RWPE2 (cell line): Measurements from ENCODE around the gene ATRN.
"Not testable (repeated sequence)": the region's sequence is repeated elsewhere in the genome, so short reads cannot be mapped to it uniquely, and the experiment has no call there.

Experiments used
- ATAC-seq: fragments of 200-7000 bp; cut with Tn5 transposase; 3 replicates; pipeline ENCODE4 v1.9.1; 2021; ENCODE audit warnings: low read depth
- DNase-seq: peaks from one replicate; pipeline ENCODE4 v3.0.0-alpha.2; 2020; ENCODE audit warnings: low spot score
- H3K27ac ChIP-seq: fragments of 450-650 bp; 2 replicates; pipeline ENCODE4 v1.5.1; 2017; ENCODE audit warnings: mild to moderate bottlenecking; ENCODE audit not compliant: poor library complexity, severe bottlenecking
- H3K27me3 ChIP-seq: fragments of 250-450 bp; sonication (Bioruptor Pico); 2 replicates; pipeline ENCODE4 v1.5.1; 2021; ENCODE audit warnings: mild to moderate bottlenecking, moderate library complexity; ENCODE audit not compliant: insufficient read depth, poor library complexity, severe bottlenecking
- H3K36me3 ChIP-seq: fragments of 250-450 bp; sonication (Bioruptor Pico); 2 replicates; pipeline ENCODE4 v1.5.1; 2020; ENCODE audit warnings: low read depth, mild to moderate bottlenecking, moderate library complexity
- H3K4me1 ChIP-seq: fragments of 250-450 bp; sonication (Bioruptor Pico); 2 replicates; pipeline ENCODE4 v1.5.1; 2021; ENCODE audit warnings: mild to moderate bottlenecking, moderate library complexity; ENCODE audit not compliant: insufficient read depth, poor library complexity, severe bottlenecking
- H3K4me3 ChIP-seq: fragments of 250-450 bp; sonication (Bioruptor Pico); 2 replicates; pipeline ENCODE4 v1.5.1; 2021; ENCODE audit warnings: mild to moderate bottlenecking, moderate library complexity; ENCODE audit not compliant: severe bottlenecking
- H3K9me3 ChIP-seq: fragments of 250-450 bp; sonication (Bioruptor Pico); 2 replicates; pipeline ENCODE4 v1.5.1; 2021; ENCODE audit warnings: mild to moderate bottlenecking, moderate library complexity; ENCODE audit not compliant: severe bottlenecking
- CTCF ChIP-seq: fragments of 450-650 bp; IDR thresholded peaks from one replicate; pipeline ENCODE4 v1.5.1; 2017; ENCODE audit warnings: mild to moderate bottlenecking, moderate library complexity; ENCODE audit not compliant: poor library complexity, severe bottlenecking

The ATRN gene

GRCh38 chr20:3510110-3510509, 39.3 kb downstream of the ATRN start:
- TF ChIP-seq CTCF = no peak
- no peak for DNase-seq

GRCh38 chr20:3512239-3512638, 41.4 kb downstream of the ATRN start:
- not testable (repeated sequence) for DNase-seq, H3K4me1 ChIP-seq, H3K4me3 ChIP-seq, H3K27me3 ChIP-seq, ATAC-seq, H3K9me3 ChIP-seq, H3K36me3 ChIP-seq, H3K27ac ChIP-seq

More at GRCh38 chr20:3510110-3510509, 39.3 kb downstream of the ATRN start:
- no peaks in the 10 kb centered on the region for H3K4me1 ChIP-seq
- no peak overlapping the region for H3K27ac ChIP-seq
- peaks cover 7% of the 10 kb centered on the region for H3K9me3 ChIP-seq
- ATAC-seq = no peak
- H3K27me3 ChIP-seq = no peaks in the 10 kb centered on the region
- no peak overlapping the region for H3K4me3 ChIP-seq
- no peaks in the 10 kb centered on the region for H3K36me3 ChIP-seq

GRCh38 chr20:3514012-3514642, 43.3 kb downstream of the ATRN start:
- Histone ChIP-seq H3K4me1 (no peaks in the 10 kb centered on the region), H3K4me3 (no peak overlapping the region), H3K27ac (no peak overlapping the region), H3K9me3 (peaks cover 7% of the 10 kb centered on the region), H3K27me3 (no peaks in the 10 kb centered on the region), H3K36me3 (no peaks in the 10 kb centered on the region)
- no peak for ATAC-seq
- no peak for TF ChIP-seq CTCF
- no peak for DNase-seq

GRCh38 chr20:3515379-3516170, 44.8 kb downstream of the ATRN start:
- H3K27me3 ChIP-seq = no peaks in the 10 kb centered on the region
- H3K27ac ChIP-seq = no peak overlapping the region
- no peaks in the 10 kb centered on the region for H3K36me3 ChIP-seq
- ATAC-seq (no peak), DNase-seq (no peak)
- peaks cover 7% of the 10 kb centered on the region for H3K9me3 ChIP-seq
- TF ChIP-seq CTCF = no peak
- no peaks in the 10 kb centered on the region for H3K4me1 ChIP-seq
- no peak overlapping the region for H3K4me3 ChIP-seq

GRCh38 chr20:3521852-3522740, 51.3 kb downstream of the ATRN start:
- DNase-seq = no peak
- H3K4me3 ChIP-seq = no peak overlapping the region
- H3K27ac ChIP-seq = no peak overlapping the region
- H3K27me3 ChIP-seq = no peaks in the 10 kb centered on the region
- no peak for ATAC-seq
- no peaks in the 10 kb centered on the region for H3K9me3 ChIP-seq
- H3K36me3 ChIP-seq = no peaks in the 10 kb centered on the region
- no peak for TF ChIP-seq CTCF
- no peaks in the 10 kb centered on the region for H3K4me1 ChIP-seq

GRCh38 chr20:3524696-3525095, 53.9 kb downstream of the ATRN start:
- H3K4me1 ChIP-seq, H3K9me3 ChIP-seq, H3K36me3 ChIP-seq, H3K27me3 ChIP-seq, ATAC-seq, H3K27ac ChIP-seq, DNase-seq, H3K4me3 ChIP-seq: not testable (repeated sequence)
